DOHH2 (cell line): ENCODE data around the gene PCCB.

Experiments used
- CTCF ChIP-seq: fragments of 200-600 bp; sonication (generic); IDR thresholded peaks from one replicate; pipeline ENCODE4 v1.5.1; 2014; ENCODE audit warnings: antibody characterized with exemption, mild to moderate bottlenecking, low read depth, low read length; ENCODE audit not compliant: poor library complexity, severe bottlenecking
- EZH2phosphoT487 ChIP-seq: fragments of 200-600 bp; sonication (generic); IDR thresholded peaks from 2 replicates; pipeline ENCODE4 v1.6.1; 2017; ENCODE audit warnings: borderline replicate concordance, mild to moderate bottlenecking, antibody characterized with exemption, low read length, moderate library complexity, mixed read lengths

- TF ChIP-seq CTCF (no peak), EZH2phosphoT487 (no peak)
These were observed 100.4 kb downstream of the PCCB start for GRCh38 chr3:136350557-136350956.
